K562 treated with DMSO at 1 percent for 24 hours (cell line): ENCODE measurements around the gene EVL. TPM values are rescaled to one million over a fixed set of nuclear protein-coding genes. Genes with fewer than 3 reads are reported as not detected.

Experiments
- total RNA-seq: library from RNA; unstranded; fragments of 300-600 nt; gene quantifications from 2 replicates; pipeline ENCODE4 v1.2.3, GENCODE V29; 2022; ENCODE audit warnings: low read depth; ENCODE audit not compliant: insufficient read depth

Gene EVL
- 30.1 and 33.9 TPM in 2 replicates for total RNA-seq

GRCh38 chr14:100065111-100065871 is at the start of gene EVL:
Gene EVL (plus strand): TSS chr14:100065422. CDS start chr14:100065501, 79 bp downstream.

GRCh38 chr14:100159094-100159864 is 94.1 kb downstream of the EVL start, which contains the start of gene DEGS2:
Gene DEGS2 (minus strand): TSS chr14:100159645. CDS start chr14:100159587, 58 bp downstream.

Other genes with a start within 250 kb of the EVL start
- 3.5 and 4.0 TPM in 2 replicates for gene DEGS2, start 94.2 kb downstream of the EVL start, total RNA-seq
- 37.2 and 52.7 TPM in 2 replicates for gene YY1, start 173.7 kb downstream of the EVL start, total RNA-seq
- gene SLC25A29, start 241.0 kb downstream of the EVL start, total RNA-seq, result 6.3 and 7.1 TPM in 2 replicates